Suppressor macrophage (primary cell): ENCODE data around the gene DNAH8.

Source experiments
- DNase-seq, 4 experiments: peaks; one replicate each; pipeline ENCODE4 v3.0.0-alpha.2; 2020 to 2022

Gene DNAH8

DNA sequence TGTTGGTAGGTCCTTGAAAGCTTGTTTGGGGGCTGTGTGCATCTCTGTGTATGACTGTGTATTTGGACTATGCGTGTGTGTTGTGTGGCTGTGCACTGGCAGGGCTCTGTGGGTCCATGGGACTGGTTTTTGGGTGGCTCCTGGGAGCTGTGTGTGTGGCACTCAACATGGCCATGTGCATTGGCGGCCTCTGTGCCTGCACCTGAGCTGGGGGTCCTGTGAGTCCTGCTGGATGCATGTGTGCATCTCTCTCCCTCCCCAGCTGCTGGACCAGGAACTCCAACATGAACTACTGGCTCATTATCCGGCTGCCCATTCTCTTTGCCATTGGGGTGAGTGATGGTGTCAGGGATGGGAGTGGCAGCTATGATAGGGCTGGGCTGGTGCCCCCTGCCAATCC is 363.6 kb downstream of the DNAH8 start:
- DNase-seq = no peak

DNA sequence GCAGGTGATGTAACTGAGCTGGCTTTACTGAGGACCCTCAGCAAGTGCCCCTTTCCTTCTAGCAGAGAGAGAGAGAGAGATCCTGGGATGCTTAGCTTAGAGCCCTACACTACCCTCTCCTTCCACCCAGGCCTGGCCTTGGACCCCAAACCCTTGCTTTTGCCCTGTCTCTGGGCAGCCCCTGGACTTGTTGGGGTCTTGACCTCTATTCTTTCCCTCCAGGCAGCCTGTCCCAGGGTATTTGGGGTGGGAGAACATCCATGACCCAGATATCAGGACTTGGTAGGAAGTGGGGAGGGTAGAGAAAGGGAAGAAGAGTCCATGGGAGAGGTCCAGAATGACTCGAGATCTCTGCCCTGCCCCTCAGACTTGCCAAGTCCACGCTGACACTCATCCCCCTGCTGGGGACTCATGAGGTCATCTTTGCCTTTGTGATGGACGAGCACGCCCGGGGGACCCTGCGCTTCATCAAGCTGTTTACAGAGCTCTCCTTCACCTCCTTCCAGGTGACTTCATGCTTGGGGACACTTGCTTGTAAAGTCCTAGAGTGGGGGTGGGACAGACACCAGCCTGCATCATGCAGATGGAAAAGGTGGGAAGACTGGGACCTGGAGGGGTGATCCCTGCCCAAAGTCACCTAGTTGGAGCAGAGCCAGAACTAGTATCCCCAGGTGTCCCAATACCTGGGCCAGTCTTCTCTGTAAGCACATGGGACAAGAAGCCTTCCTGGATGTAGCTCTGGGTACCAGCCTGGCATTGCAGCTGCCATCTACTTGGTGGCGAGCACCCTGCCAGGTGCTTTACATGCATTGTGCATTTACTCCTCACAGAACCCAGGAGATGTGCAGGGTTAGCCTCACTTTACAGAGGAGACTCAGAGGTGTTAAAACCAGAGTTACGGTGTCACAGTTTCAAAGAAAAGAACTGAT is 364.4 kb downstream of the DNAH8 start:
- no peak for DNase-seq
